Transverse colon (tissue), 3 donors: ENCODE measurements around the gene TNK2.

Experiments
- POLR2A ChIP-seq: fragments of 450-650 bp; IDR thresholded peaks from one replicate; pipeline ENCODE4 v1.6.1; 2016; ENCODE audit warnings: antibody characterized with exemption, mild to moderate bottlenecking, moderate library complexity
- TF ChIP-seq, protein P1 (sequence below), 5 experiments: fragments of 200-600 bp in 3 of 5; fragments of 450-650 bp in 2 of 5; sonication (generic) in 3 of 5; IDR thresholded peaks; 1 replicate in 2 of 5; 2 replicates in 3 of 5; pipeline ENCODE4 v1.5.1; 2016 to 2017; ENCODE audit warnings: antibody characterized with exemption in 5 of 5, inconsistent platforms in 3 of 5, mild to moderate bottlenecking in 2 of 5, moderate library complexity in 1 of 5

DNA sequence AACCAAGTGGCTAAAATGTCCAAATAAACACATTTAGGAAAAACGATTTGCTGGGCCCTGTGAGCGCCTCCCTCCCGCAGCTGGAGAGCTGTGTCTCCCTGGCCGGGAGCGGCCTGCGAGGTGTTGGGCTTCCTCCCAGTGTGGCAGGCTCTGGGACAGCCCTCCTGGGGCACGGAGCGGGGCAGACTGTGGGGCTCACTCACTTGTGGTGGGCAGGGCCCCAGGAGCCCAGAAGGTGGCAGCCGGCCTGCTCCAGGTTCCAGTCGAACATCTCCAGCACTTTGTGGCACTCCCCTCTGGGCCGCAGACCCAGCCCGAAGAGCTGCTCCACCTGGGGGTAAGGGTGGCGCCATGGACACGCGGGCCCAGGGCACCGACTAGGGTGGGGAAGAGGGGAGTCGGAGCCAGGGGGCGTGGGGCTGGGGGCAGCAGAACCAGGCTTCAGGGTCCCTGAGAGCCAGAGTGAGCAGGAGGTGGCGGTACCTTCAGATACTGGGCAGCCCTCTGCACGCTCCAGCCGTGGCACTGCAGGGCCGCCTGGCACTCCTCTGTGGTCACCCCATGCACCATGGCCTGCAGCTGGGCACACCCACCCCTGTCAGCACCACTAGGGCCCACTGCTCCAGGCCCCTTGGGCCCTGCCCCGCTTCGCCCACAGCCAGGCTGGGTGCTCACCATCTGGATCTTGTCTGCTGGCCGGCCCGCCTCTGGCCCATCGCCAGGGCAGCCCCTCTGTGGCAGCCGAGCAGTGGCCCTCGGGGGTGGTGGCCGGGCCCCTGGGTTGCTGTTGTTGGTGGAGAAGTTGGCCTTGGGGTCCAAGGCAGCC, 41.5 kb downstream of the TNK2 start:
- no peak for TF ChIP-seq POLR2A
- TF ChIP-seq, protein P1, sequence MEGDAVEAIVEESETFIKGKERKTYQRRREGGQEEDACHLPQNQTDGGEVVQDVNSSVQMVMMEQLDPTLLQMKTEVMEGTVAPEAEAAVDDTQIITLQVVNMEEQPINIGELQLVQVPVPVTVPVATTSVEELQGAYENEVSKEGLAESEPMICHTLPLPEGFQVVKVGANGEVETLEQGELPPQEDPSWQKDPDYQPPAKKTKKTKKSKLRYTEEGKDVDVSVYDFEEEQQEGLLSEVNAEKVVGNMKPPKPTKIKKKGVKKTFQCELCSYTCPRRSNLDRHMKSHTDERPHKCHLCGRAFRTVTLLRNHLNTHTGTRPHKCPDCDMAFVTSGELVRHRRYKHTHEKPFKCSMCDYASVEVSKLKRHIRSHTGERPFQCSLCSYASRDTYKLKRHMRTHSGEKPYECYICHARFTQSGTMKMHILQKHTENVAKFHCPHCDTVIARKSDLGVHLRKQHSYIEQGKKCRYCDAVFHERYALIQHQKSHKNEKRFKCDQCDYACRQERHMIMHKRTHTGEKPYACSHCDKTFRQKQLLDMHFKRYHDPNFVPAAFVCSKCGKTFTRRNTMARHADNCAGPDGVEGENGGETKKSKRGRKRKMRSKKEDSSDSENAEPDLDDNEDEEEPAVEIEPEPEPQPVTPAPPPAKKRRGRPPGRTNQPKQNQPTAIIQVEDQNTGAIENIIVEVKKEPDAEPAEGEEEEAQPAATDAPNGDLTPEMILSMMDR (IDR thresholded peaks at IDR 0.05) = no peak
